Liver (tissue), 9 donors: ENCODE results near the gene DYRK1A. TPM values are rescaled to one million over a fixed set of nuclear protein-coding genes. Genes with fewer than 3 reads are reported as not detected.

ENCODE experiments used
- DNase-seq: peaks from one replicate; pipeline ENCODE4 v3.0.0-alpha.2; 2017; ENCODE audit warnings: low spot score
- H3K27ac ChIP-seq, 2 donors: one replicate each; pipeline ENCODE4 v1.7.0; 2013; ENCODE audit warnings: inconsistent platforms in 2 of 2, low read length in 2 of 2, control low read depth in 1 of 2, low read depth in 1 of 2, mild to moderate bottlenecking in 1 of 2
- H3K27me3 ChIP-seq, 4 donors: one replicate each; pipeline versions ENCODE4 v1.6.1 to v1.7.0; 2013; ENCODE audit warnings: low read length in 3 of 4, inconsistent platforms in 1 of 4, mild to moderate bottlenecking in 1 of 4, moderate library complexity in 1 of 4; ENCODE audit not compliant: control insufficient read depth in 4 of 4, insufficient read depth in 4 of 4
- H3K36me3 ChIP-seq, 4 donors: one replicate each; pipeline versions ENCODE4 v1.6.1 to v1.7.0; 2013; ENCODE audit warnings: low read length in 3 of 4, mild to moderate bottlenecking in 3 of 4, low read depth in 1 of 4, moderate library complexity in 1 of 4; ENCODE audit not compliant: control insufficient read depth in 4 of 4, insufficient read depth in 3 of 4
- H3K4me1 ChIP-seq, 4 donors: one replicate each; pipeline versions ENCODE4 v1.6.1 to v1.7.0; 2013; ENCODE audit warnings: low read length in 3 of 4, mild to moderate bottlenecking in 3 of 4, moderate library complexity in 1 of 4; ENCODE audit not compliant: control insufficient read depth in 4 of 4, insufficient read depth in 4 of 4
- H3K4me3 ChIP-seq, 3 donors: one replicate each; pipeline versions ENCODE4 v1.6.1 to v1.7.0; 2013; ENCODE audit warnings: low read length in 3 of 3, control low read depth in 1 of 3, low read depth in 1 of 3, mild to moderate bottlenecking in 1 of 3
- H3K9ac ChIP-seq, 2 donors: one replicate each; pipeline ENCODE4 v1.7.0; 2013; ENCODE audit warnings: low read length in 2 of 2, mild to moderate bottlenecking in 2 of 2, moderate library complexity in 2 of 2, control low read depth in 1 of 2, low read depth in 1 of 2
- H3K9me3 ChIP-seq, 4 donors: one replicate each; pipeline versions ENCODE4 v1.6.1 to v1.7.0; 2013; ENCODE audit warnings: low read length in 3 of 4; ENCODE audit not compliant: control insufficient read depth in 4 of 4
- ATF3 ChIP-seq: IDR thresholded peaks from 2 replicates; pipeline ENCODE4 v1.6.1; 2016; ENCODE audit warnings: antibody characterized with exemption
- EGR1 ChIP-seq, 2 donors: IDR thresholded peaks; 2 replicates each; pipeline ENCODE4 v1.6.1; 2016 to 2018; ENCODE audit warnings: antibody characterized with exemption in 2 of 2, low read depth in 2 of 2
- FOXA1 ChIP-seq: IDR thresholded peaks from 2 replicates; pipeline ENCODE4 v1.6.1; 2016; ENCODE audit warnings: antibody characterized with exemption
- FOXA2 ChIP-seq: IDR thresholded peaks from 2 replicates; pipeline ENCODE4 v1.6.1; 2016; ENCODE audit warnings: antibody characterized with exemption
- GABPA ChIP-seq, 2 donors: IDR thresholded peaks in 1 of 2; conservative IDR thresholded peaks in 1 of 2; 2 replicates each; pipeline ENCODE4 v1.6.1; 2016; ENCODE audit warnings: antibody characterized with exemption in 2 of 2, mild to moderate bottlenecking in 1 of 2, moderate library complexity in 1 of 2
- HNF4A ChIP-seq, 2 donors: conservative IDR thresholded peaks; 2 replicates each; pipeline ENCODE4 v1.6.1; 2016; ENCODE audit warnings: antibody characterized with exemption in 2 of 2, mild to moderate bottlenecking in 2 of 2
- HNF4G ChIP-seq: IDR thresholded peaks from 2 replicates; pipeline ENCODE4 v1.6.1; 2016; ENCODE audit warnings: antibody characterized with exemption
- JUND ChIP-seq, 2 donors: IDR thresholded peaks; 2 replicates each; pipeline ENCODE4 v1.6.1; 2016; ENCODE audit warnings: antibody characterized with exemption in 2 of 2
- MAX ChIP-seq: IDR thresholded peaks from 2 replicates; pipeline ENCODE4 v1.6.1; 2016; ENCODE audit warnings: antibody characterized with exemption
- NR2F2 ChIP-seq: IDR thresholded peaks from 2 replicates; pipeline ENCODE4 v1.6.1; 2016; ENCODE audit warnings: antibody characterized with exemption
- RAD21 ChIP-seq, 2 donors: IDR thresholded peaks; 2 replicates each; pipeline ENCODE4 v1.6.1; 2016; ENCODE audit warnings: antibody characterized with exemption in 2 of 2, mild to moderate bottlenecking in 2 of 2
- REST ChIP-seq: IDR thresholded peaks from 2 replicates; pipeline ENCODE4 v1.6.1; 2016; ENCODE audit warnings: antibody characterized with exemption, mild to moderate bottlenecking
- RXRA ChIP-seq, 2 donors: IDR thresholded peaks; 2 replicates each; pipeline ENCODE4 v1.6.1; 2017 to 2018; ENCODE audit warnings: antibody characterized with exemption in 2 of 2, mild to moderate bottlenecking in 1 of 2
- SP1 ChIP-seq: IDR thresholded peaks from 2 replicates; pipeline ENCODE4 v1.6.1; 2018; ENCODE audit warnings: antibody characterized with exemption, mild to moderate bottlenecking
- TAF1 ChIP-seq: conservative IDR thresholded peaks from 2 replicates; pipeline ENCODE4 v1.6.1; 2016; ENCODE audit warnings: antibody characterized with exemption, mild to moderate bottlenecking
- YY1 ChIP-seq: IDR thresholded peaks from 2 replicates; pipeline ENCODE4 v1.6.1; 2016; ENCODE audit warnings: antibody characterized with exemption, mild to moderate bottlenecking
- WGBS: extraction: QIAGEN DNeasy Blood & Tissue Kit; methylation state at CpG from one replicate; pipeline ENCODE4 v1.1.7; 2013; 5-methylcytosine and 5-hydroxymethylcytosine counted together
- polyA plus RNA-seq, 2 donors: library from polyadenylated mRNA; stranded (reverse) in 1 of 2; unstranded in 1 of 2; fragments of 200-250 nt in 1 of 2; fragments of >200 nt in 1 of 2; fragmentation: Nextera tagmentation in 1 of 2; extraction: Ambion mirVana in 1 of 2; gene quantifications; one replicate each; pipeline versions ENCODE4 v1.2.1 to v1.2.3, GENCODE V29; 2013 to 2015
- total RNA-seq, 2 donors: library from RNA; depleted of rRNA; stranded (reverse); fragments of >200 nt; gene quantifications; one replicate each; pipeline ENCODE4 v1.2.3, GENCODE V29; 2014
- TF ChIP-seq, protein P1 (sequence below): IDR thresholded peaks from 2 replicates; pipeline ENCODE4 v1.6.1; 2016; ENCODE audit warnings: antibody characterized with exemption
- donor health status: healthy.
- donor health status: healthy.
- donor health status: healthy.
- donor health status: healthy.
- donor health status: healthy.

The DYRK1A gene
- total and polyA plus RNA-seq, 4 donors = 5.1 to 58.3 (median 22.9) TPM

GRCh38 chr21:37392441-37392840, 25.9 kb downstream of the DYRK1A start:
- H3K4me1 ChIP-seq = peaks cover 0 to 25% (median 6%) of the 10 kb centered on the region in 4 donors
- WGBS = 88% methylated on average over 4 of the region's 4 CpGs

DNA sequence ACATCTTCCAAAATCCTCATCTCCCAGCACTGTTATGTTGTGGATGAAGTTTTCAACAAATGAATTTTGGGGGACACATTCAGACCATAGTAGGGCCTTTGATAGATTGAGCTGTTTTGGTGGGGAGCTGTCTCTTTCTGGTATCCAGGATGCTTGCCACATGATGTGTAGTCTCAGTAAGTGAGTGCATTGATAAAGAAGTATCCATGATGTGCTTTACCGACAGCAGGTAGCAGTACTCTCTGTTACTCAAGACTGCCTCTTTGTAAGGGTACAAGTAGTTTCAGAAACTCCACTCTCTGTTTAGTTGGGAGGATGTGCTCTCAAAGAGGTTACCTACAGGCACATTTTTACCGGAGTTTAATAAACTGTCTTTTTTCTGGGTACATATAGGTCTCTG, 26.5 kb downstream of the DYRK1A start:
- H3K36me3 ChIP-seq = no peaks in the 10 kb centered on the region
- no peaks in the 10 kb centered on the region for H3K27me3 ChIP-seq
- no peak overlapping the region for H3K27ac ChIP-seq
- H3K4me3 ChIP-seq = no peak overlapping the region
- no peaks in the 10 kb centered on the region for H3K9me3 ChIP-seq
- peaks cover 0 to 24% (median 6%) of the 10 kb centered on the region in 4 donors for H3K4me1 ChIP-seq
- DNase-seq = no peak
- TF ChIP-seq, protein P1, sequence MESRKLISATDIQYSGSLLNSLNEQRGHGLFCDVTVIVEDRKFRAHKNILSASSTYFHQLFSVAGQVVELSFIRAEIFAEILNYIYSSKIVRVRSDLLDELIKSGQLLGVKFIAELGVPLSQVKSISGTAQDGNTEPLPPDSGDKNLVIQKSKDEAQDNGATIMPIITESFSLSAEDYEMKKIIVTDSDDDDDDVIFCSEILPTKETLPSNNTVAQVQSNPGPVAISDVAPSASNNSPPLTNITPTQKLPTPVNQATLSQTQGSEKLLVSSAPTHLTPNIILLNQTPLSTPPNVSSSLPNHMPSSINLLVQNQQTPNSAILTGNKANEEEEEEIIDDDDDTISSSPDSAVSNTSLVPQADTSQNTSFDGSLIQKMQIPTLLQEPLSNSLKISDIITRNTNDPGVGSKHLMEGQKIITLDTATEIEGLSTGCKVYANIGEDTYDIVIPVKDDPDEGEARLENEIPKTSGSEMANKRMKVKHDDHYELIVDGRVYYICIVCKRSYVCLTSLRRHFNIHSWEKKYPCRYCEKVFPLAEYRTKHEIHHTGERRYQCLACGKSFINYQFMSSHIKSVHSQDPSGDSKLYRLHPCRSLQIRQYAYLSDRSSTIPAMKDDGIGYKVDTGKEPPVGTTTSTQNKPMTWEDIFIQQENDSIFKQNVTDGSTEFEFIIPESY = no peak
- TF ChIP-seq TAF1 = no peak
- TF ChIP-seq NR2F2 = no peak
- no peak for TF ChIP-seq REST
- no peak for TF ChIP-seq JUND (IDR thresholded peaks at IDR 0.05)
- TF ChIP-seq MAX = no peak
- no peak for TF ChIP-seq FOXA1
- TF ChIP-seq EGR1 (IDR thresholded peaks at IDR 0.05; ENCODE audit: low read depth in 2 of 2) = no peak
- no peak for TF ChIP-seq HNF4A (conservative IDR thresholded peaks at IDR 0.05)
- no peak for TF ChIP-seq SP1
- no peak for TF ChIP-seq YY1
- WGBS = 96% methylated on average over 2 of the region's 2 CpGs
- no peak overlapping the region for H3K9ac ChIP-seq

More at GRCh38 chr21:37392441-37392840, 25.9 kb downstream of the DYRK1A start:
- Histone ChIP-seq H3K4me3 (no peak overlapping the region), H3K36me3 (no peaks in the 10 kb centered on the region), H3K9ac (no peak overlapping the region), H3K27me3 (no peaks in the 10 kb centered on the region), H3K27ac (no peak overlapping the region), H3K9me3 (no peaks in the 10 kb centered on the region)
- TF ChIP-seq NR2F2 (no peak), FOXA2 (no peak), HNF4A (conservative IDR thresholded peaks at IDR 0.05) (no peak), RXRA (IDR thresholded peaks at IDR 0.05) (no peak), SP1 (no peak), YY1 (no peak)
- no peak for DNase-seq

GRCh38 chr21:37393786-37394185, 27.2 kb downstream of the DYRK1A start:
- H3K27me3 ChIP-seq = no peaks in the 10 kb centered on the region
- no peak overlapping the region for H3K9ac ChIP-seq
- H3K36me3 ChIP-seq = no peaks in the 10 kb centered on the region
- DNase-seq = no peak
- H3K27ac ChIP-seq = no peak overlapping the region
- 80% methylated on average over 3 of the region's 3 CpGs for WGBS
- H3K4me1 ChIP-seq = peaks cover 0 to 24% (median 5%) of the 10 kb centered on the region in 4 donors
- no peaks in the 10 kb centered on the region for H3K9me3 ChIP-seq
- no peak overlapping the region for H3K4me3 ChIP-seq
- no peak for TF ChIP-seq TAF1
- TF ChIP-seq GABPA (IDR thresholded peaks at IDR 0.05 in 1 of 2, conservative IDR thresholded peaks at IDR 0.05 in 1 of 2) = no peak
- no peak for TF ChIP-seq REST
- TF ChIP-seq JUND (IDR thresholded peaks at IDR 0.05) = no peak
- no peak for TF ChIP-seq RXRA (IDR thresholded peaks at IDR 0.05)
- no peak for TF ChIP-seq MAX
- TF ChIP-seq FOXA2 = no peak
- no peak for TF ChIP-seq YY1
- TF ChIP-seq ATF3 = no peak
- no peak for TF ChIP-seq HNF4G
- no peak for TF ChIP-seq HNF4A (conservative IDR thresholded peaks at IDR 0.05)
- no peak for TF ChIP-seq RAD21 (IDR thresholded peaks at IDR 0.05)
